ENCODE measurements around the gene TIMM10B. TPM values are rescaled to one million over a fixed set of nuclear protein-coding genes. Genes with fewer than 3 reads are reported as not detected.
A peak's percentile ranks its signal among the peaks of the same experiment; 100 is the strongest.

Gene TIMM10B
- total and polyA plus RNA-seq, 9 of the 15 experiments (the other 6 are each of a cell fraction or from before 2014, with no cell fraction given), result 43.2 to 163 (median 57.0) TPM

DNA sequence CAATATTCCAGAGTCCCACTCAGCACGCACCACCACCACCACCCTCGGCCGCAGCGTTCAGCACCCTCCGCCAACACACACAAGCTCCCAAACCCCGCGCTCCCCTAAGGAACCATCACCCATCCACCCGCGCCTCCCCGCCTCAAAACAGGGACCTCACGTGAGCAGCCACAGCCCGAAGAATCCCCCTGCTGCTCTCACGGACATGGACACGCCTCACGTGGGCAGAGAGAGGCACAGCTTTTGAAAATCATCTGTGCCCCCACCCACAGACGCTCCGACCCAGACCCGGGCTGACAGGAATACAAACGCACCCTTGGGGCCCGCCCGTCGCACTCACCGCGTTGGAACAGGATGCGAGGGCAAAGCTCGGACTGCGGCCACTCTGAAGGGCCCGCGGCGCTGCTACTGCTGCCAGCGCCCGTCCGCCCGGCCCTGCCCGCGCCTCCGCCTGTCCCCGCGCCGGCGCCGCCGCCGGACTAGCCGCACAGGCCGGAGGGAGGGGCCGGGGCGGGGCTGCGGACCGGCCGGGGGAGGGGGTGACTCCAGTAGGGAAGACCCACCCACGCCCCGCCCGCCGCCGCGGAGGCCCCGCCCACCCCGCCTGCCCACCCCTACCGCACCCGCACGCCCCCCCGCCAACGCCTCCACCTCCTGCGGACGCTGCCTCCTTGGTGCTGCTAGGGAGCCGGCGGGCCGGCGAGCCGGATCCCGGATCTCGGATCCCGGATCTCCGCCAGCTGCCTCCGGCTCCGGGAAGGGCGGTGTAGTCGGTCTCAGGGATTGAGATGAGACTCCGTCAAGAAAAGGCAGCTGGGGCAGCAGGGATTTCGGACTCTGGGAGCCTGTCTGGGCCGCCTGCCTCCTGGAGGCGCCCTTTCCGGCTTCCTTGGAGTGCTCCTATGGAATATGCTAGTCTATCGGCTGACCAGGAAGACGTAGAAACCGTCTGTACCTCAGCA, 7.6 kb upstream of the TIMM10B start, which contains the start of gene TRIM3 (continued):
- no peak for TF ChIP-seq ILF3 (IDR thresholded peaks at IDR 0.05; ENCODE audit: borderline replicate concordance)
- 0 out of 2 replicates have a peak, but pooled peaks have one; percentile 30 for TF ChIP-seq DNMT1 (IDR thresholded peaks at IDR 0.05)
- TF ChIP-seq NFXL1 (CRISPR knock-in tag; IDR thresholded peaks at IDR 0.05), result no peak
- TF ChIP-seq, protein P1, sequence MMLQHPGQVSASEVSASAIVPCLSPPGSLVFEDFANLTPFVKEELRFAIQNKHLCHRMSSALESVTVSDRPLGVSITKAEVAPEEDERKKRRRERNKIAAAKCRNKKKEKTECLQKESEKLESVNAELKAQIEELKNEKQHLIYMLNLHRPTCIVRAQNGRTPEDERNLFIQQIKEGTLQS (IDR thresholded peaks at IDR 0.05), result no peak
- TF ChIP-seq, protein P1 (CRISPR knock-in tag; conservative IDR thresholded peaks at IDR 0.05), result 0 out of 2 replicates have a peak, but pooled peaks have one; percentile 19
- no peak for TF ChIP-seq CREB1 (IDR thresholded peaks at IDR 0.05)
- no peak for TF ChIP-seq CREB1 (CRISPR knock-in tag; IDR thresholded peaks at IDR 0.05)
- TF ChIP-seq ZNF551 (CRISPR knock-in tag; IDR thresholded peaks at IDR 0.05), result no peak
- TF ChIP-seq, protein P2, sequence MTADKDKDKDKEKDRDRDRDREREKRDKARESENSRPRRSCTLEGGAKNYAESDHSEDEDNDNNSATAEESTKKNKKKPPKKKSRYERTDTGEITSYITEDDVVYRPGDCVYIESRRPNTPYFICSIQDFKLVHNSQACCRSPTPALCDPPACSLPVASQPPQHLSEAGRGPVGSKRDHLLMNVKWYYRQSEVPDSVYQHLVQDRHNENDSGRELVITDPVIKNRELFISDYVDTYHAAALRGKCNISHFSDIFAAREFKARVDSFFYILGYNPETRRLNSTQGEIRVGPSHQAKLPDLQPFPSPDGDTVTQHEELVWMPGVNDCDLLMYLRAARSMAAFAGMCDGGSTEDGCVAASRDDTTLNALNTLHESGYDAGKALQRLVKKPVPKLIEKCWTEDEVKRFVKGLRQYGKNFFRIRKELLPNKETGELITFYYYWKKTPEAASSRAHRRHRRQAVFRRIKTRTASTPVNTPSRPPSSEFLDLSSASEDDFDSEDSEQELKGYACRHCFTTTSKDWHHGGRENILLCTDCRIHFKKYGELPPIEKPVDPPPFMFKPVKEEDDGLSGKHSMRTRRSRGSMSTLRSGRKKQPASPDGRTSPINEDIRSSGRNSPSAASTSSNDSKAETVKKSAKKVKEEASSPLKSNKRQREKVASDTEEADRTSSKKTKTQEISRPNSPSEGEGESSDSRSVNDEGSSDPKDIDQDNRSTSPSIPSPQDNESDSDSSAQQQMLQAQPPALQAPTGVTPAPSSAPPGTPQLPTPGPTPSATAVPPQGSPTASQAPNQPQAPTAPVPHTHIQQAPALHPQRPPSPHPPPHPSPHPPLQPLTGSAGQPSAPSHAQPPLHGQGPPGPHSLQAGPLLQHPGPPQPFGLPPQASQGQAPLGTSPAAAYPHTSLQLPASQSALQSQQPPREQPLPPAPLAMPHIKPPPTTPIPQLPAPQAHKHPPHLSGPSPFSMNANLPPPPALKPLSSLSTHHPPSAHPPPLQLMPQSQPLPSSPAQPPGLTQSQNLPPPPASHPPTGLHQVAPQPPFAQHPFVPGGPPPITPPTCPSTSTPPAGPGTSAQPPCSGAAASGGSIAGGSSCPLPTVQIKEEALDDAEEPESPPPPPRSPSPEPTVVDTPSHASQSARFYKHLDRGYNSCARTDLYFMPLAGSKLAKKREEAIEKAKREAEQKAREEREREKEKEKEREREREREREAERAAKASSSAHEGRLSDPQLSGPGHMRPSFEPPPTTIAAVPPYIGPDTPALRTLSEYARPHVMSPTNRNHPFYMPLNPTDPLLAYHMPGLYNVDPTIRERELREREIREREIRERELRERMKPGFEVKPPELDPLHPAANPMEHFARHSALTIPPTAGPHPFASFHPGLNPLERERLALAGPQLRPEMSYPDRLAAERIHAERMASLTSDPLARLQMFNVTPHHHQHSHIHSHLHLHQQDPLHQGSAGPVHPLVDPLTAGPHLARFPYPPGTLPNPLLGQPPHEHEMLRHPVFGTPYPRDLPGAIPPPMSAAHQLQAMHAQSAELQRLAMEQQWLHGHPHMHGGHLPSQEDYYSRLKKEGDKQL (CRISPR knock-in tag; IDR thresholded peaks at IDR 0.05; ENCODE audit: borderline replicate concordance), result no peak
- TF ChIP-seq, protein P3, sequence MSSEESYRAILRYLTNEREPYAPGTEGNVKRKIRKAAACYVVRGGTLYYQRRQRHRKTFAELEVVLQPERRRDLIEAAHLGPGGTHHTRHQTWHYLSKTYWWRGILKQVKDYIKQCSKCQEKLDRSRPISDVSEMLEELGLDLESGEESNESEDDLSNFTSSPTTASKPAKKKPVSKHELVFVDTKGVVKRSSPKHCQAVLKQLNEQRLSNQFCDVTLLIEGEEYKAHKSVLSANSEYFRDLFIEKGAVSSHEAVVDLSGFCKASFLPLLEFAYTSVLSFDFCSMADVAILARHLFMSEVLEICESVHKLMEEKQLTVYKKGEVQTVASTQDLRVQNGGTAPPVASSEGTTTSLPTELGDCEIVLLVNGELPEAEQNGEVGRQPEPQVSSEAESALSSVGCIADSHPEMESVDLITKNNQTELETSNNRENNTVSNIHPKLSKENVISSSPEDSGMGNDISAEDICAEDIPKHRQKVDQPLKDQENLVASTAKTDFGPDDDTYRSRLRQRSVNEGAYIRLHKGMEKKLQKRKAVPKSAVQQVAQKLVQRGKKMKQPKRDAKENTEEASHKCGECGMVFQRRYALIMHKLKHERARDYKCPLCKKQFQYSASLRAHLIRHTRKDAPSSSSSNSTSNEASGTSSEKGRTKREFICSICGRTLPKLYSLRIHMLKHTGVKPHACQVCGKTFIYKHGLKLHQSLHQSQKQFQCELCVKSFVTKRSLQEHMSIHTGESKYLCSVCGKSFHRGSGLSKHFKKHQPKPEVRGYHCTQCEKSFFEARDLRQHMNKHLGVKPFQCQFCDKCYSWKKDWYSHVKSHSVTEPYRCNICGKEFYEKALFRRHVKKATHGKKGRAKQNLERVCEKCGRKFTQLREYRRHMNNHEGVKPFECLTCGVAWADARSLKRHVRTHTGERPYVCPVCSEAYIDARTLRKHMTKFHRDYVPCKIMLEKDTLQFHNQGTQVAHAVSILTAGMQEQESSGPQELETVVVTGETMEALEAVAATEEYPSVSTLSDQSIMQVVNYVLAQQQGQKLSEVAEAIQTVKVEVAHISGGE (CRISPR knock-in tag; IDR thresholded peaks at IDR 0.05), result no peak
- no peak for TF ChIP-seq NCOR1 (IDR thresholded peaks at IDR 0.05)
- TF ChIP-seq TOE1 (IDR thresholded peaks at IDR 0.05; ENCODE audit: borderline replicate concordance), result no peak
- no peak for TF ChIP-seq TOE1 (CRISPR knock-in tag; IDR thresholded peaks at IDR 0.05; ENCODE audit: borderline replicate concordance, low read depth)
- TF ChIP-seq CHD2 (IDR thresholded peaks at IDR 0.05; ENCODE audit: low read depth, low read length), result no peak
- TF ChIP-seq STAG1 (CRISPR knock-in tag; IDR thresholded peaks at IDR 0.05; ENCODE audit: borderline replicate concordance), result no peak
- no peak for TF ChIP-seq MTA2 (IDR thresholded peaks at IDR 0.05; ENCODE audit: low read depth)
